H9 (cell line): Measurements from ENCODE around the gene FAM81A. TPM values are rescaled to one million over a fixed set of nuclear protein-coding genes. Genes with fewer than 3 reads are reported as not detected.

Experiments
- DNase-seq: peaks from one replicate; pipeline ENCODE4 v3.0.0-alpha.2; 2017
- H2AFZ ChIP-seq: one replicate; pipeline ENCODE4 v1.6.1; 2013; ENCODE audit warnings: mild to moderate bottlenecking, low read length, control low read depth, moderate library complexity
- H2AK5ac ChIP-seq: 2 replicates; pipeline ENCODE4 v1.6.1; 2013; ENCODE audit warnings: low read length, control low read depth, mixed read lengths; ENCODE audit not compliant: insufficient read length
- H2BK120ac ChIP-seq: one replicate; pipeline ENCODE4 v1.6.1; 2013; ENCODE audit warnings: low read depth, mild to moderate bottlenecking, low read length, control low read depth, inconsistent platforms; ENCODE audit not compliant: poor library complexity, severe bottlenecking
- H2BK12ac ChIP-seq: 2 replicates; pipeline ENCODE4 v1.6.1; 2013; ENCODE audit warnings: low read length, control low read depth, mixed read lengths, low read depth; ENCODE audit not compliant: insufficient read length
- H2BK15ac ChIP-seq: 2 replicates; pipeline ENCODE4 v1.6.1; 2013; ENCODE audit warnings: low read depth, low read length, control low read depth
- H2BK20ac ChIP-seq: one replicate; pipeline ENCODE4 v1.6.1; 2013; ENCODE audit warnings: low read depth, mild to moderate bottlenecking, low read length, control low read depth, inconsistent platforms; ENCODE audit not compliant: poor library complexity, severe bottlenecking
- H2BK5ac ChIP-seq: 2 replicates; pipeline ENCODE4 v1.6.1; 2013; ENCODE audit warnings: low read length, control low read depth, mixed read lengths; ENCODE audit not compliant: insufficient read length
- H3K14ac ChIP-seq: 2 replicates; pipeline ENCODE4 v1.6.1; 2013; ENCODE audit warnings: low read length, control low read depth; ENCODE audit not compliant: insufficient read depth
- H3K18ac ChIP-seq: 2 replicates; pipeline ENCODE4 v1.6.1; 2013; ENCODE audit warnings: low read depth, mild to moderate bottlenecking, mixed read lengths, low read length, control low read depth; ENCODE audit not compliant: insufficient read length
- H3K23ac ChIP-seq: 2 replicates; pipeline ENCODE4 v1.6.1; 2013; ENCODE audit warnings: low read length, control low read depth, mixed read lengths, low read depth; ENCODE audit not compliant: insufficient read length
- H3K23me2 ChIP-seq: 2 replicates; pipeline ENCODE4 v1.6.1; 2013; ENCODE audit warnings: low read depth, mild to moderate bottlenecking, mixed read lengths, low read length, control low read depth; ENCODE audit not compliant: insufficient read length, poor library complexity, severe bottlenecking
- H3K27ac ChIP-seq: 2 replicates; pipeline ENCODE4 v1.5.1; 2013; ENCODE audit warnings: low read length, control low read depth, mixed read lengths, low read depth; ENCODE audit not compliant: insufficient read length
- H3K27me3 ChIP-seq: 2 replicates; pipeline ENCODE4 v1.6.1; 2013; ENCODE audit warnings: low read length, control low read depth, inconsistent platforms; ENCODE audit not compliant: insufficient read depth
- H3K4ac ChIP-seq: 2 replicates; pipeline ENCODE4 v1.6.1; 2013; ENCODE audit warnings: low read depth, mild to moderate bottlenecking, control low read depth, inconsistent platforms, low read length, moderate library complexity
- H3K4me1 ChIP-seq: 2 replicates; pipeline ENCODE4 v1.6.1; 2013; ENCODE audit warnings: low read length, control low read depth, inconsistent platforms; ENCODE audit not compliant: insufficient read depth
- H3K4me2 ChIP-seq: 2 replicates; pipeline ENCODE4 v1.6.1; 2013; ENCODE audit warnings: low read length, control low read depth, mixed read lengths; ENCODE audit not compliant: insufficient read length, insufficient read depth
- H3K56ac ChIP-seq: 2 replicates; pipeline ENCODE4 v1.6.1; 2013; ENCODE audit warnings: low read depth, mild to moderate bottlenecking, mixed read lengths, low read length, control low read depth; ENCODE audit not compliant: insufficient read length
- H3K79me1 ChIP-seq: 2 replicates; pipeline ENCODE4 v1.6.1; 2013; ENCODE audit warnings: low read depth, mild to moderate bottlenecking, moderate library complexity, low read length, control low read depth, inconsistent platforms; ENCODE audit not compliant: insufficient read depth, poor library complexity, severe bottlenecking
- H3K79me2 ChIP-seq: 2 replicates; pipeline ENCODE4 v1.6.1; 2013; ENCODE audit warnings: low read length, control low read depth, inconsistent platforms; ENCODE audit not compliant: insufficient read depth
- H3K9ac ChIP-seq: 2 replicates; pipeline ENCODE4 v1.6.1; 2013; ENCODE audit warnings: low read length, control low read depth, mixed read lengths; ENCODE audit not compliant: insufficient read length; ENCODE audit errors: extremely low read depth
- H3K9me3 ChIP-seq: one replicate; pipeline ENCODE4 v1.6.1; 2013; ENCODE audit warnings: low read depth, low read length, inconsistent platforms; ENCODE audit not compliant: control insufficient read depth
- H3T11ph ChIP-seq: one replicate; pipeline ENCODE4 v1.6.1; 2013; ENCODE audit warnings: mild to moderate bottlenecking, low read length, control low read depth, inconsistent platforms
- H4K20me1 ChIP-seq: one replicate; pipeline ENCODE4 v1.6.1; 2013; ENCODE audit not compliant: control insufficient read depth, insufficient read length, insufficient read depth
- H4K5ac ChIP-seq: 2 replicates; pipeline ENCODE4 v1.6.1; 2013; ENCODE audit warnings: low read depth, mild to moderate bottlenecking, mixed read lengths, low read length, control low read depth; ENCODE audit not compliant: insufficient read length
- H4K8ac ChIP-seq: replicated peaks from 2 replicates; pipeline ENCODE4 v1.6.1; 2013; ENCODE audit warnings: low read length, control low read depth, mixed read lengths, low read depth; ENCODE audit not compliant: insufficient read length
- H4K91ac ChIP-seq: 2 replicates; pipeline ENCODE4 v1.6.1; 2013; ENCODE audit warnings: low read depth, mild to moderate bottlenecking, moderate library complexity, mixed read lengths, low read length, control low read depth; ENCODE audit not compliant: insufficient read length
- H3K27ac Mint-ChIP-seq, 3 experiments: 2 replicates in 2 of 3; 3 replicates in 1 of 3; pipeline ENCODE4 v1.8.0; 2020 to 2021; ENCODE audit warnings: mixed read lengths in 3 of 3, mild to moderate bottlenecking in 1 of 3, moderate library complexity in 1 of 3
- H3K27me3 Mint-ChIP-seq: 2 replicates; pipeline ENCODE4 v1.8.0; 2021; ENCODE audit warnings: low read depth, mild to moderate bottlenecking, moderate library complexity, mixed read lengths
- H3K36me3 Mint-ChIP-seq, 3 experiments: 2 replicates in 2 of 3; 3 replicates in 1 of 3; pipeline ENCODE4 v1.8.0; 2020 to 2021; ENCODE audit warnings: low read depth in 3 of 3, mixed read lengths in 3 of 3; ENCODE audit not compliant: insufficient read depth in 1 of 3
- H3K4me1 Mint-ChIP-seq, 2 experiments: 2 replicates each; pipeline ENCODE4 v1.8.0; 2020; ENCODE audit warnings: mixed read lengths in 2 of 2
- H3K4me3 Mint-ChIP-seq, 2 experiments: 2 replicates in 1 of 2; 3 replicates in 1 of 2; pipeline ENCODE4 v1.8.0; 2020 to 2021; ENCODE audit warnings: mild to moderate bottlenecking in 2 of 2, mixed read lengths in 2 of 2, moderate library complexity in 1 of 2
- H3K9me3 Mint-ChIP-seq, 2 experiments: 2 replicates in 1 of 2; 3 replicates in 1 of 2; pipeline ENCODE4 v1.8.0; 2020; ENCODE audit warnings: mild to moderate bottlenecking in 2 of 2, mixed read lengths in 2 of 2, moderate library complexity in 1 of 2
- CTCF ChIP-seq: fragments of 200-600 bp; sonication (generic); conservative IDR thresholded peaks from 3 replicates; pipeline ENCODE4 v1.8.0; 2021; ENCODE audit warnings: antibody characterized with exemption, mild to moderate bottlenecking
- WGBS: extraction: QIAGEN DNeasy Blood & Tissue Kit; methylation state at CpG from one replicate; pipeline ENCODE4 v1.1.7; 2013; ENCODE audit warnings: missing lambda C conversion rate, low lambda C conversion rate, mixed read lengths; ENCODE audit not compliant: insufficient read length; ENCODE audit errors: extremely low coverage; 5-methylcytosine and 5-hydroxymethylcytosine counted together
- total RNA-seq: library from RNA; stranded (reverse); gene quantifications from 2 replicates; pipeline ENCODE4 v1.2.1, GENCODE V29; 2021

The FAM81A gene
- total RNA-seq, 1 experiment from 2014 or later: 1.7 TPM

GRCh38 chr15:59522988-59523461 lies 85.0 kb downstream of the FAM81A start:
- DNase-seq: no peak
- Histone ChIP-seq H4K8ac (no peak overlapping the region), H3K9me3 (no peaks in the 10 kb centered on the region), H3K27me3 (no peaks in the 10 kb centered on the region), H3K79me2 (no peaks in the 10 kb centered on the region), H3K18ac (no peak overlapping the region), H2BK5ac (no peak overlapping the region), H2BK120ac (no peak overlapping the region), H3K9ac (no peak overlapping the region), H4K5ac (no peak overlapping the region), H3T11ph (no peak overlapping the region), H3K4me2 (no peak overlapping the region), H3K23ac (no peak overlapping the region), H3K27ac (no peak overlapping the region), H3K23me2 (no peaks in the 10 kb centered on the region), H3K4me1 (no peaks in the 10 kb centered on the region), H3K56ac (no peak overlapping the region), H2BK15ac (no peak overlapping the region), H2BK20ac (no peak overlapping the region), H4K91ac (no peak overlapping the region), H3K14ac (no peak overlapping the region), H3K4ac (no peak overlapping the region), H3K79me1 (no peaks in the 10 kb centered on the region), H2AK5ac (no peak overlapping the region), H4K20me1 (no peaks in the 10 kb centered on the region), H2BK12ac (no peak overlapping the region), H2AFZ (no peak overlapping the region)
- H3K4me1 Mint-ChIP-seq: peaks cover 4 to 6% of the 10 kb centered on the region in 2 experiments; a peak in 1 of 4 replicates
- no peak overlapping the region for H3K4me3 Mint-ChIP-seq
- no CpG with 5 or more reads among the region's 15 CpGs for WGBS
- no peaks in the 10 kb centered on the region for H3K9me3 Mint-ChIP-seq
- no peaks in the 10 kb centered on the region for H3K36me3 Mint-ChIP-seq
- no peak for TF ChIP-seq CTCF
- H3K27ac Mint-ChIP-seq: no peak overlapping the region
- no peaks in the 10 kb centered on the region for H3K27me3 Mint-ChIP-seq
